NCI-H1436 treated with DMSO at 0.1 percent for 48 hours (cell line): Measurements from ENCODE around the gene ASB18.

Experiments used
- DNase-seq: peaks from one replicate; lab custom pipeline; 2025; lab: John Stamatoyannopoulos, UW

Gene ASB18

GRCh38 chr2:236208019-236208926 lies 55.9 kb downstream of the ASB18 start:
- DNase-seq = no peak

- DNase-seq = no peak
Measured at GRCh38 chr2:236207472-236207871, 56.7 kb downstream of the ASB18 start.

- DNase-seq = no peak
Measured at GRCh38 chr2:236205867-236206645, 58.1 kb downstream of the ASB18 start.

- DNase-seq = no peak
Measured at GRCh38 chr2:236204953-236205352, 59.3 kb downstream of the ASB18 start.

- no peak for DNase-seq
Measured at GRCh38 chr2:236200378-236200777, 63.8 kb downstream of the ASB18 start.

GRCh38 chr2:236196366-236196765 lies 67.8 kb downstream of the ASB18 start:
- no peak for DNase-seq

- DNase-seq = no peak
Measured at GRCh38 chr2:236195726-236196125, 68.5 kb downstream of the ASB18 start.

- no peak for DNase-seq
Measured at GRCh38 chr2:236194786-236195185, 69.4 kb downstream of the ASB18 start.

GRCh38 chr2:236193026-236193425 lies 71.2 kb downstream of the ASB18 start:
- no peak for DNase-seq

GRCh38 chr2:236190674-236191073 lies 73.5 kb downstream of the ASB18 start:
- no peak for DNase-seq

GRCh38 chr2:236184701-236185100 lies 79.5 kb downstream of the ASB18 start:
- no peak for DNase-seq

GRCh38 chr2:236180831-236181453 lies 83.3 kb downstream of the ASB18 start:
- DNase-seq = no peak

- no peak for DNase-seq
Measured at GRCh38 chr2:236180076-236180816, 84.0 kb downstream of the ASB18 start.

- no peak for DNase-seq
Measured at GRCh38 chr2:236179236-236180075, 84.8 kb downstream of the ASB18 start.

- DNase-seq = no peak
Measured at GRCh38 chr2:236178890-236179235, 85.3 kb downstream of the ASB18 start.

- DNase-seq = no peak
Measured at GRCh38 chr2:236177967-236178889, 86.0 kb downstream of the ASB18 start.

- DNase-seq = no peak
Measured at GRCh38 chr2:236177604-236177966, 86.6 kb downstream of the ASB18 start.

- DNase-seq = no peak
Measured at GRCh38 chr2:236176951-236177350, 87.3 kb downstream of the ASB18 start.

GRCh38 chr2:236176417-236176816 lies 87.8 kb downstream of the ASB18 start:
- DNase-seq = no peak

- DNase-seq = no peak
Measured at GRCh38 chr2:236175548-236176150, 88.6 kb downstream of the ASB18 start.
